ENCODE data around the gene NTM. TPM values are rescaled to one million over a fixed set of nuclear protein-coding genes. Genes with fewer than 3 reads are reported as not detected.

The NTM gene
- total RNA-seq, 2 donors from 2014 or later, result not detected

- H3K9me3 ChIP-seq (ENCODE audit: control insufficient read depth, low read length, poor library complexity, severe bottlenecking), result no peaks in the 10 kb centered on the region
- H3K27ac Mint-ChIP-seq, result no peak overlapping the region
- H3K36me3 Mint-ChIP-seq (ENCODE audit: low read depth), result no peaks in the 10 kb centered on the region
- H3K4me1 Mint-ChIP-seq, result no peaks in the 10 kb centered on the region
- no peak for ATAC-seq
- no peak overlapping the region for H3K4me3 Mint-ChIP-seq
- no peak for DNase-seq
- H3K27me3 Mint-ChIP-seq, result no peaks in the 10 kb centered on the region
Measured at GRCh38 chr11:131838016-131838415, 467.6 kb downstream of the NTM start.

GRCh38 chr11:131839326-131839725 is 468.9 kb downstream of the NTM start:
- no peak for ATAC-seq
- H3K9me3 ChIP-seq (ENCODE audit: control insufficient read depth, low read length, poor library complexity, severe bottlenecking), result no peaks in the 10 kb centered on the region
- no peaks in the 10 kb centered on the region for H3K36me3 Mint-ChIP-seq (ENCODE audit: low read depth)
- DNase-seq, result no peak
- no peaks in the 10 kb centered on the region for H3K4me1 Mint-ChIP-seq
- no peaks in the 10 kb centered on the region for H3K27me3 Mint-ChIP-seq
- H3K27ac Mint-ChIP-seq, result no peak overlapping the region
- no peak overlapping the region for H3K4me3 Mint-ChIP-seq

GRCh38 chr11:131840545-131840944 is 470.1 kb downstream of the NTM start:
- H3K27me3 Mint-ChIP-seq, result no peaks in the 10 kb centered on the region
- no peaks in the 10 kb centered on the region for H3K36me3 Mint-ChIP-seq (ENCODE audit: low read depth)
- H3K27ac Mint-ChIP-seq, result no peak overlapping the region
- H3K9me3 ChIP-seq (ENCODE audit: control insufficient read depth, low read length, poor library complexity, severe bottlenecking), result no peaks in the 10 kb centered on the region
- no peak overlapping the region for H3K4me3 Mint-ChIP-seq
- DNase-seq (no peak), ATAC-seq (no peak)
- H3K4me1 Mint-ChIP-seq, result no peaks in the 10 kb centered on the region

- DNase-seq (no peak), ATAC-seq (no peak)
- Mint-ChIP-seq H3K27ac (no peak overlapping the region), H3K4me1 (no peaks in the 10 kb centered on the region), H3K4me3 (no peak overlapping the region), H3K27me3 (no peaks in the 10 kb centered on the region), H3K36me3 (ENCODE audit: low read depth) (no peaks in the 10 kb centered on the region)
- no peaks in the 10 kb centered on the region for H3K9me3 ChIP-seq (ENCODE audit: control insufficient read depth, low read length, poor library complexity, severe bottlenecking)
Measured at GRCh38 chr11:131841028-131841427, 470.6 kb downstream of the NTM start.

- no peak for DNase-seq
- ATAC-seq, result no peak
- Mint-ChIP-seq H3K36me3 (ENCODE audit: low read depth) (no peaks in the 10 kb centered on the region), H3K4me3 (no peak overlapping the region), H3K27me3 (no peaks in the 10 kb centered on the region), H3K27ac (no peak overlapping the region), H3K4me1 (no peaks in the 10 kb centered on the region)
- no peaks in the 10 kb centered on the region for H3K9me3 ChIP-seq (ENCODE audit: control insufficient read depth, low read length, poor library complexity, severe bottlenecking)
Measured at GRCh38 chr11:131841925-131842635, 471.7 kb downstream of the NTM start.

- H3K9me3 ChIP-seq (ENCODE audit: control insufficient read depth, low read length, poor library complexity, severe bottlenecking), result no peaks in the 10 kb centered on the region
- DNase-seq (no peak), ATAC-seq (no peak)
- H3K4me1 Mint-ChIP-seq, result no peaks in the 10 kb centered on the region
- no peak overlapping the region for H3K27ac Mint-ChIP-seq
- H3K4me3 Mint-ChIP-seq, result no peak overlapping the region
- no peaks in the 10 kb centered on the region for H3K27me3 Mint-ChIP-seq
- no peaks in the 10 kb centered on the region for H3K36me3 Mint-ChIP-seq (ENCODE audit: low read depth)
Measured at GRCh38 chr11:131845255-131845654, 474.8 kb downstream of the NTM start.

GRCh38 chr11:131849485-131849884 is 479.1 kb downstream of the NTM start:
- DNase-seq, result no peak
- H3K9me3 ChIP-seq (ENCODE audit: control insufficient read depth, low read length, poor library complexity, severe bottlenecking), result no peaks in the 10 kb centered on the region
- no peaks in the 10 kb centered on the region for H3K36me3 Mint-ChIP-seq (ENCODE audit: low read depth)
- ATAC-seq, result no peak
- no peaks in the 10 kb centered on the region for H3K4me1 Mint-ChIP-seq
- H3K27ac Mint-ChIP-seq, result no peak overlapping the region
- no peaks in the 10 kb centered on the region for H3K27me3 Mint-ChIP-seq
- H3K4me3 Mint-ChIP-seq, result no peak overlapping the region

GRCh38 chr11:131850507-131850906 is 480.1 kb downstream of the NTM start:
- H3K27me3 Mint-ChIP-seq, result no peaks in the 10 kb centered on the region
- no peaks in the 10 kb centered on the region for H3K9me3 ChIP-seq (ENCODE audit: control insufficient read depth, low read length, poor library complexity, severe bottlenecking)
- no peaks in the 10 kb centered on the region for H3K36me3 Mint-ChIP-seq (ENCODE audit: low read depth)
- H3K4me3 Mint-ChIP-seq, result no peak overlapping the region
- H3K4me1 Mint-ChIP-seq, result no peaks in the 10 kb centered on the region
- no peak overlapping the region for H3K27ac Mint-ChIP-seq
- no peak for ATAC-seq
- DNase-seq, result no peak

GRCh38 chr11:131851964-131852755 is 481.7 kb downstream of the NTM start:
- H3K4me3 Mint-ChIP-seq, result no peak overlapping the region
- H3K27me3 Mint-ChIP-seq, result no peaks in the 10 kb centered on the region
- no peaks in the 10 kb centered on the region for H3K9me3 ChIP-seq (ENCODE audit: control insufficient read depth, low read length, poor library complexity, severe bottlenecking)
- no peak for DNase-seq
- H3K36me3 Mint-ChIP-seq (ENCODE audit: low read depth), result no peaks in the 10 kb centered on the region
- ATAC-seq, result no peak
- no peaks in the 10 kb centered on the region for H3K4me1 Mint-ChIP-seq
- H3K27ac Mint-ChIP-seq, result no peak overlapping the region

- H3K9me3 ChIP-seq (ENCODE audit: control insufficient read depth, low read length, poor library complexity, severe bottlenecking), result no peaks in the 10 kb centered on the region
- Mint-ChIP-seq H3K4me1 (no peaks in the 10 kb centered on the region), H3K27me3 (no peaks in the 10 kb centered on the region), H3K36me3 (ENCODE audit: low read depth) (no peaks in the 10 kb centered on the region), H3K27ac (no peak overlapping the region), H3K4me3 (no peak overlapping the region)
- DNase-seq (no peak), ATAC-seq (no peak)
Measured at GRCh38 chr11:131852757-131853156, 482.3 kb downstream of the NTM start.

GRCh38 chr11:131854391-131854790 is 484.0 kb downstream of the NTM start:
- no peak overlapping the region for H3K27ac Mint-ChIP-seq

GRCh38 chr11:131855320-131855719 is 484.9 kb downstream of the NTM start:
- no peaks in the 10 kb centered on the region for H3K9me3 ChIP-seq (ENCODE audit: control insufficient read depth, low read length, poor library complexity, severe bottlenecking)
- no peaks in the 10 kb centered on the region for H3K36me3 Mint-ChIP-seq (ENCODE audit: low read depth)
- H3K4me1 Mint-ChIP-seq, result no peaks in the 10 kb centered on the region
- no peaks in the 10 kb centered on the region for H3K27me3 Mint-ChIP-seq
- DNase-seq, result no peak
- ATAC-seq, result no peak
- no peak overlapping the region for H3K4me3 Mint-ChIP-seq
- H3K27ac Mint-ChIP-seq, result no peak overlapping the region

More at GRCh38 chr11:131854391-131854790, 484.0 kb downstream of the NTM start:
- H3K4me1 Mint-ChIP-seq, result no peaks in the 10 kb centered on the region
- H3K4me3 Mint-ChIP-seq, result no peak overlapping the region
- H3K27me3 Mint-ChIP-seq, result no peaks in the 10 kb centered on the region
- H3K9me3 ChIP-seq (ENCODE audit: control insufficient read depth, low read length, poor library complexity, severe bottlenecking), result no peaks in the 10 kb centered on the region
- ATAC-seq (no peak), DNase-seq (no peak)
- no peaks in the 10 kb centered on the region for H3K36me3 Mint-ChIP-seq (ENCODE audit: low read depth)

- H3K9me3 ChIP-seq (ENCODE audit: control insufficient read depth, low read length, poor library complexity, severe bottlenecking), result no peaks in the 10 kb centered on the region
- no peak overlapping the region for H3K27ac Mint-ChIP-seq
- DNase-seq, result no peak
- no peaks in the 10 kb centered on the region for H3K27me3 Mint-ChIP-seq
- H3K36me3 Mint-ChIP-seq (ENCODE audit: low read depth), result no peaks in the 10 kb centered on the region
- no peak for ATAC-seq
- H3K4me1 Mint-ChIP-seq, result no peaks in the 10 kb centered on the region
- H3K4me3 Mint-ChIP-seq, result no peak overlapping the region
Measured at GRCh38 chr11:131857246-131857645, 486.8 kb downstream of the NTM start.

- ATAC-seq, result no peak
- H3K9me3 ChIP-seq (ENCODE audit: control insufficient read depth, low read length, poor library complexity, severe bottlenecking), result no peaks in the 10 kb centered on the region
- DNase-seq, result no peak
- Mint-ChIP-seq H3K27me3 (no peaks in the 10 kb centered on the region), H3K36me3 (ENCODE audit: low read depth) (no peaks in the 10 kb centered on the region), H3K27ac (no peak overlapping the region), H3K4me1 (no peaks in the 10 kb centered on the region), H3K4me3 (no peak overlapping the region)
Measured at GRCh38 chr11:131858505-131858904, 488.1 kb downstream of the NTM start.

Measured in T-helper 17 cell (primary cell).